K562 (cell line): ENCODE data around the gene PIGQ. TPM values are rescaled to one million over a fixed set of nuclear protein-coding genes. Genes with fewer than 3 reads are reported as not detected.
A peak's percentile ranks its signal among the peaks of the same experiment; 100 is the strongest.

Experiments
- ARID3B ChIP-seq: fragments of 250-450 bp; sonication (Bioruptor Pico); IDR thresholded peaks from 2 replicates; pipeline ENCODE4 v1.4.0; 2020; ENCODE audit warnings: borderline replicate concordance
- DMBX1 ChIP-seq: fragments of 250-450 bp; sonication (Bioruptor Pico); IDR thresholded peaks from 2 replicates; pipeline ENCODE4 v1.8.0; 2022; ENCODE audit warnings: inconsistent platforms, mild to moderate bottlenecking, moderate library complexity, borderline replicate concordance
- HES1 ChIP-seq: fragments of 450-650 bp; IDR thresholded peaks from 2 replicates; pipeline ENCODE4 v1.6.1; 2016; ENCODE audit warnings: low read depth, mild to moderate bottlenecking, moderate library complexity
- HMGN3 ChIP-seq: IDR thresholded peaks from 2 replicates; pipeline ENCODE4 v1.6.1; 2011; ENCODE audit warnings: borderline replicate concordance, low read depth, mild to moderate bottlenecking, mixed read lengths, low read length; ENCODE audit not compliant: insufficient read length; ENCODE audit errors: extremely low read depth
- NONO ChIP-seq, 2 experiments: fragments of 200-400 bp in 1 of 2; fragments of 450-650 bp in 1 of 2; formaldehyde crosslinking in 1 of 2; IDR thresholded peaks; 2 replicates each; pipeline ENCODE4 v1.6.1; 2017; ENCODE audit warnings: low read depth in 2 of 2, mild to moderate bottlenecking in 2 of 2, moderate library complexity in 2 of 2, low read length in 1 of 2
- NR3C1 ChIP-seq: sonication (generic); formaldehyde crosslinking; IDR thresholded peaks from 2 replicates; pipeline ENCODE4 v1.8.1; 2022; ENCODE audit warnings: missing genetic modification reagents
- SIN3A ChIP-seq, 2 experiments: fragments of 150-350 bp in 1 of 2; IDR thresholded peaks; 2 replicates each; pipeline ENCODE4 v1.6.1; 2011 to 2016; ENCODE audit warnings: borderline replicate concordance in 2 of 2, low read depth in 2 of 2, low read length in 2 of 2, mild to moderate bottlenecking in 2 of 2, moderate library complexity in 2 of 2; ENCODE audit not compliant: control insufficient read depth in 1 of 2
- ZKSCAN3 ChIP-seq: fragments of 250-450 bp; sonication (Bioruptor Pico); IDR thresholded peaks from 2 replicates; pipeline ENCODE4 v1.4.0; 2020
- polyA plus RNA-seq, 8 experiments: library from polyadenylated mRNA; depleted of rRNA in 4 of 8; stranded (reverse) in 5 of 8; unstranded in 3 of 8; fragments of >200 nt; fragmentation: Nextera tagmentation in 2 of 8; fragmentation: Illumina TruSeq in 1 of 8; extraction: Ambion mirVana in 2 of 8; extraction: Trizol in 1 of 8; gene quantifications; 2 replicates each; pipeline versions ENCODE4 v1.2.1 to v1.2.3, GENCODE V29; 2011 to 2014; ENCODE audit warnings: inconsistent platforms in 1 of 8, missing spikeins in 1 of 8
- total RNA-seq, 7 experiments: library from RNA; depleted of rRNA in 6 of 7; stranded (reverse); fragments of >200 nt in 6 of 7; fragmentation: Illumina TruSeq in 2 of 7; extraction: Trizol in 2 of 7; gene quantifications; 2 replicates each; pipeline versions ENCODE4 v1.2.1 to v1.2.3, GENCODE V29; 2011 to 2021; ENCODE audit warnings: low replicate concordance in 1 of 7
- TF ChIP-seq, protein P1 (sequence below): sonication (generic); formaldehyde crosslinking; IDR thresholded peaks from 2 replicates; pipeline ENCODE4 v1.8.0; 2022; ENCODE audit warnings: mild to moderate bottlenecking, missing genetic modification reagents
- TF ChIP-seq, protein P2 (sequence below): fragments of 250-450 bp; sonication (Bioruptor Pico); IDR thresholded peaks from 2 replicates; pipeline ENCODE4 v1.4.0; 2020
- TF ChIP-seq, protein P3 (sequence below): fragments of 450-650 bp; IDR thresholded peaks from 2 replicates; pipeline ENCODE4 v1.6.1; 2016

PIGQ gene
- total and polyA plus RNA-seq, 9 of the 15 experiments (the other 6 are each of a cell fraction or from before 2014, with no cell fraction given), result 0.20 to 49.6 (median 11.7) TPM

DNA sequence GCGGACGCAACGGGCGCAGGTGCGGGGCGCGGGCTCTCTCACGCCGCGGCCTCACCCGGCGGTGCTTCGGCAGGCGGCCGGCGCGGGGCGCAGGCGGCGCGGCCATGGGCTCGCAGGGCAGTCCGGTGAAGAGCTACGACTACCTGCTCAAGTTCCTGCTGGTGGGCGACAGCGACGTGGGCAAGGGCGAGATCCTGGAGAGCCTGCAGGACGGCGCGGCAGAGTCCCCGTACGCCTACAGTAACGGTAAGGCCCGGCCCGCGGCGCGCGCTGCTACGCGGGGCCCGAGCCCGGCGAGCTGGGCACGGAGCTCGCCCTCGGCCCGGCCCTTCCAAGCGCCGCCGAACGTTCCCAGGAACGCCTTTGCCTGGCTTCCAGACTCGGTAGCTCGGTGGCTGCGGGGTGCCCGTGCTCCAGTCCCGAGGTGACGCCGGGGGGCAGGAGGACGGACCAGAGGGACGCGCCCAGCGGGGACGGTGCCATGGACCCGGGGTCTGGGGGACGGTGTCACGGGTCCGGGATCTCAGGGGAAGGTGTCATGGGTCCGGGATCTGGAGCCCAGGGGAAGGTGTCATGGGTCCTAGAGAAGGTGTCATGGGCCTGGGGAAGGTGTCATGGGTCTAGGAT is 20.5 kb downstream of the PIGQ start (continued):
- TF ChIP-seq, protein P1, sequence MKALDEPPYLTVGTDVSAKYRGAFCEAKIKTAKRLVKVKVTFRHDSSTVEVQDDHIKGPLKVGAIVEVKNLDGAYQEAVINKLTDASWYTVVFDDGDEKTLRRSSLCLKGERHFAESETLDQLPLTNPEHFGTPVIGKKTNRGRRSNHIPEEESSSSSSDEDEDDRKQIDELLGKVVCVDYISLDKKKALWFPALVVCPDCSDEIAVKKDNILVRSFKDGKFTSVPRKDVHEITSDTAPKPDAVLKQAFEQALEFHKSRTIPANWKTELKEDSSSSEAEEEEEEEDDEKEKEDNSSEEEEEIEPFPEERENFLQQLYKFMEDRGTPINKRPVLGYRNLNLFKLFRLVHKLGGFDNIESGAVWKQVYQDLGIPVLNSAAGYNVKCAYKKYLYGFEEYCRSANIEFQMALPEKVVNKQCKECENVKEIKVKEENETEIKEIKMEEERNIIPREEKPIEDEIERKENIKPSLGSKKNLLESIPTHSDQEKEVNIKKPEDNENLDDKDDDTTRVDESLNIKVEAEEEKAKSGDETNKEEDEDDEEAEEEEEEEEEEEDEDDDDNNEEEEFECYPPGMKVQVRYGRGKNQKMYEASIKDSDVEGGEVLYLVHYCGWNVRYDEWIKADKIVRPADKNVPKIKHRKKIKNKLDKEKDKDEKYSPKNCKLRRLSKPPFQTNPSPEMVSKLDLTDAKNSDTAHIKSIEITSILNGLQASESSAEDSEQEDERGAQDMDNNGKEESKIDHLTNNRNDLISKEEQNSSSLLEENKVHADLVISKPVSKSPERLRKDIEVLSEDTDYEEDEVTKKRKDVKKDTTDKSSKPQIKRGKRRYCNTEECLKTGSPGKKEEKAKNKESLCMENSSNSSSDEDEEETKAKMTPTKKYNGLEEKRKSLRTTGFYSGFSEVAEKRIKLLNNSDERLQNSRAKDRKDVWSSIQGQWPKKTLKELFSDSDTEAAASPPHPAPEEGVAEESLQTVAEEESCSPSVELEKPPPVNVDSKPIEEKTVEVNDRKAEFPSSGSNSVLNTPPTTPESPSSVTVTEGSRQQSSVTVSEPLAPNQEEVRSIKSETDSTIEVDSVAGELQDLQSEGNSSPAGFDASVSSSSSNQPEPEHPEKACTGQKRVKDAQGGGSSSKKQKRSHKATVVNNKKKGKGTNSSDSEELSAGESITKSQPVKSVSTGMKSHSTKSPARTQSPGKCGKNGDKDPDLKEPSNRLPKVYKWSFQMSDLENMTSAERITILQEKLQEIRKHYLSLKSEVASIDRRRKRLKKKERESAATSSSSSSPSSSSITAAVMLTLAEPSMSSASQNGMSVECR (CRISPR knock-in tag), result peak; percentile 68; the same call in 1 of the 2 replicates
- peak; percentile 61 to 80; a peak in 3 of 4 replicates for TF ChIP-seq SIN3A (IDR thresholded peaks at IDR 0.05; ENCODE audit: borderline replicate concordance in 2 of 2, control insufficient read depth in 1 of 2, low read depth in 2 of 2, low read length in 2 of 2)
- TF ChIP-seq, protein P2, sequence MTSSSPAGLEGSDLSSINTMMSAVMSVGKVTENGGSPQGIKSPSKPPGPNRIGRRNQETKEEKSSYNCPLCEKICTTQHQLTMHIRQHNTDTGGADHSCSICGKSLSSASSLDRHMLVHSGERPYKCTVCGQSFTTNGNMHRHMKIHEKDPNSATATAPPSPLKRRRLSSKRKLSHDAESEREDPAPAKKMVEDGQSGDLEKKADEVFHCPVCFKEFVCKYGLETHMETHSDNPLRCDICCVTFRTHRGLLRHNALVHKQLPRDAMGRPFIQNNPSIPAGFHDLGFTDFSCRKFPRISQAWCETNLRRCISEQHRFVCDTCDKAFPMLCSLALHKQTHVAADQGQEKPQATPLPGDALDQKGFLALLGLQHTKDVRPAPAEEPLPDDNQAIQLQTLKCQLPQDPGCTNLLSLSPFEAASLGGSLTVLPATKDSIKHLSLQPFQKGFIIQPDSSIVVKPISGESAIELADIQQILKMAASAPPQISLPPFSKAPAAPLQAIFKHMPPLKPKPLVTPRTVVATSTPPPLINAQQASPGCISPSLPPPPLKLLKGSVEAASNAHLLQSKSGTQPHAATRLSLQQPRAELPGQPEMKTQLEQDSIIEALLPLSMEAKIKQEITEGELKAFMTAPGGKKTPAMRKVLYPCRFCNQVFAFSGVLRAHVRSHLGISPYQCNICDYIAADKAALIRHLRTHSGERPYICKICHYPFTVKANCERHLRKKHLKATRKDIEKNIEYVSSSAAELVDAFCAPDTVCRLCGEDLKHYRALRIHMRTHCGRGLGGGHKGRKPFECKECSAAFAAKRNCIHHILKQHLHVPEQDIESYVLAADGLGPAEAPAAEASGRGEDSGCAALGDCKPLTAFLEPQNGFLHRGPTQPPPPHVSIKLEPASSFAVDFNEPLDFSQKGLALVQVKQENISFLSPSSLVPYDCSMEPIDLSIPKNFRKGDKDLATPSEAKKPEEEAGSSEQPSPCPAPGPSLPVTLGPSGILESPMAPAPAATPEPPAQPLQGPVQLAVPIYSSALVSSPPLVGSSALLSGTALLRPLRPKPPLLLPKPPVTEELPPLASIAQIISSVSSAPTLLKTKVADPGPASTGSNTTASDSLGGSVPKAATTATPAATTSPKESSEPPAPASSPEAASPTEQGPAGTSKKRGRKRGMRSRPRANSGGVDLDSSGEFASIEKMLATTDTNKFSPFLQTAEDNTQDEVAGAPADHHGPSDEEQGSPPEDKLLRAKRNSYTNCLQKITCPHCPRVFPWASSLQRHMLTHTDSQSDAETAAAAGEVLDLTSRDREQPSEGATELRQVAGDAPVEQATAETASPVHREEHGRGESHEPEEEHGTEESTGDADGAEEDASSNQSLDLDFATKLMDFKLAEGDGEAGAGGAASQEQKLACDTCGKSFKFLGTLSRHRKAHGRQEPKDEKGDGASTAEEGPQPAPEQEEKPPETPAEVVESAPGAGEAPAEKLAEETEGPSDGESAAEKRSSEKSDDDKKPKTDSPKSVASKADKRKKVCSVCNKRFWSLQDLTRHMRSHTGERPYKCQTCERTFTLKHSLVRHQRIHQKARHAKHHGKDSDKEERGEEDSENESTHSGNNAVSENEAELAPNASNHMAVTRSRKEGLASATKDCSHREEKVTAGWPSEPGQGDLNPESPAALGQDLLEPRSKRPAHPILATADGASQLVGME, result peak; percentile 59; the same call in 1 of the 2 replicates
- TF ChIP-seq HMGN3, result peak; percentile 40
- TF ChIP-seq NR3C1 (CRISPR knock-in tag), result peak; percentile 50; the same call in 1 of the 2 replicates
- TF ChIP-seq DMBX1 (CRISPR knock-in tag), result 0 out of 2 replicates have a peak, but pooled peaks have one; percentile 43
- TF ChIP-seq, protein P3, sequence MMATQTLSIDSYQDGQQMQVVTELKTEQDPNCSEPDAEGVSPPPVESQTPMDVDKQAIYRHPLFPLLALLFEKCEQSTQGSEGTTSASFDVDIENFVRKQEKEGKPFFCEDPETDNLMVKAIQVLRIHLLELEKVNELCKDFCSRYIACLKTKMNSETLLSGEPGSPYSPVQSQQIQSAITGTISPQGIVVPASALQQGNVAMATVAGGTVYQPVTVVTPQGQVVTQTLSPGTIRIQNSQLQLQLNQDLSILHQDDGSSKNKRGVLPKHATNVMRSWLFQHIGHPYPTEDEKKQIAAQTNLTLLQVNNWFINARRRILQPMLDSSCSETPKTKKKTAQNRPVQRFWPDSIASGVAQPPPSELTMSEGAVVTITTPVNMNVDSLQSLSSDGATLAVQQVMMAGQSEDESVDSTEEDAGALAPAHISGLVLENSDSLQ, result no peak
- TF ChIP-seq ARID3B (CRISPR knock-in tag), result peak; percentile 8; the same call in 1 of the 2 replicates
- TF ChIP-seq ZKSCAN3, result no peak
- TF ChIP-seq HES1, result no peak
- peak in 1 of 2 experiments; percentile 73; a peak in 2 of 4 replicates for TF ChIP-seq NONO (IDR thresholded peaks at IDR 0.05; ENCODE audit: low read depth in 2 of 2, low read length in 1 of 2)
